ENCODE results near the gene MXD3.
"Not testable (repeated sequence)": the region's sequence is repeated elsewhere in the genome, so short reads cannot be mapped to it uniquely, and the experiment has no call there.

MXD3 gene, protein sequence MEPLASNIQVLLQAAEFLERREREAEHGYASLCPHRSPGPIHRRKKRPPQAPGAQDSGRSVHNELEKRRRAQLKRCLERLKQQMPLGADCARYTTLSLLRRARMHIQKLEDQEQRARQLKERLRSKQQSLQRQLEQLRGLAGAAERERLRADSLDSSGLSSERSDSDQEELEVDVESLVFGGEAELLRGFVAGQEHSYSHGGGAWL

DNA sequence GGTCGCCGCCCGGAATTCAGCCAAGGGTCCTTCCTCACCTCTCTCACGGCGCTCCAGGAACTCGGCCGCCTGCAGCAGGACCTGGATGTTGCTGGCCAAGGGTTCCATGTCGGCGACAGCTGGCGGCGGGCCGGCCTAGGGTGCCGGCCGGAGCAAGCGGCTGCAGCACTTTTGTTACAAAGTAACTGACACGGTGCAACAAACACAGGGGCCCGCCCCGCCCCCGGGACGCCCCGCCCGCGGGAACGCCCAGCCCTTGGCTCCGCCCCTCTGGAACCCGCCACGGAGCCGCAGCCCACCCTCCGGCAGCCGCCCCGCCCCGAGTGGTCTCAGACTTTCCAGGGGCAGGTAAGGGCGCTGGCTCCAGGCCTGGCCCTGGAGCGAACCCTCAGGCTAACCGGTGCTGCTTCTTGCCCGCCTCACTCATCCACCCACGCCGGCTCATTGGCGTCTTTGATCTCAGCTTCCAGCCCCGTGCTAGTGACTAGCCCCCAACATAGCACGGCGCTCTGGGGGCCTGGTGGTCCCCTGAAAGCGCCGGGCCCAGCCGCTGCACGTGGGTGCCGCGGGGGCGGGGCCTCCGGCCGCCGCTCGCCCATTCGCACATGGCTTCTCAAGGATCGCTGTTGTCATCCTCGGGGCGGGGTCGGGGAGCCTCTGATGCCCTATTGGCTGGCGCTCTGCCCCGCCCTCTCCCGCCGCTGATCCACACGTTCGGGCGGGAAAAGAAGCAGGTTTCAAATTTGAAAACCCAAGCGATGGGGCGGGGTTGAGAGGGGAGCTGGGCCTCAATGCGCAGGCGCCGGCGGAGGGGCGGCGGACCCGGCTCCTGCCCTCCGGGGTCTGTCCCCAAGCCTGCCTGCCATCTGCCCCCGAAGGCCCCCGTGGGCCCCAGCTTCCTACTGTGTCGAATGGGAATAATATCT, at the start of gene MXD3:
TSS of gene MXD3 (minus strand) at position 176 of the 926 bp plus-strand sequence. CDS start at position 108, 68 bp downstream.
- peak within 1 kb of the TSS; percentile 36 to 64 (median 50) for H3K4me3 ChIP-seq
- peak within 1 kb of the TSS in 14 of 21 experiments; percentile 7 to 74 (median 41) for H3K27ac ChIP-seq

DNA sequence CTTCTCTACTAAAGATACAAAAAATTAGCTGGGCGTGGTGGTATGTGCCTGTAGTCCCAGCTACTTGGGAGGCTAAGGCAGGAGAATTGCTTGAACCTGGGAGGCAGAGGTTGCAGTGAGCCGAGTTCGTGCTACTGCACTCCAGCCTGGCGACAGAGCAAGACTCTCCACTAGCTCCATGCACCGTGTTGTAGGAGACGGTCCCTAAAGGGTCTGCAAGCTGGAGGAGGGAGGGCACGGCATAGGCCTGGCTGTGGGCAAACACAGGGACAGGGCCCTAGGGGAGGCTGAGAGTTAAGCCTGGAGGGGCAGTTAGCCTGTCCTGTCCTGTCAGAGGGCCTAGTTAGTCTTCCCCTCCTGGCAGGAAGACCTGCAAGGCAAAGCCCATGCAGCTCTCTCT, 49.0 kb upstream of the MXD3 start:
- not testable (repeated sequence) for H3K4me3 ChIP-seq
- peak overlapping the region in 1 of 21 experiments; percentile 18 for H3K27ac ChIP-seq

DNA sequence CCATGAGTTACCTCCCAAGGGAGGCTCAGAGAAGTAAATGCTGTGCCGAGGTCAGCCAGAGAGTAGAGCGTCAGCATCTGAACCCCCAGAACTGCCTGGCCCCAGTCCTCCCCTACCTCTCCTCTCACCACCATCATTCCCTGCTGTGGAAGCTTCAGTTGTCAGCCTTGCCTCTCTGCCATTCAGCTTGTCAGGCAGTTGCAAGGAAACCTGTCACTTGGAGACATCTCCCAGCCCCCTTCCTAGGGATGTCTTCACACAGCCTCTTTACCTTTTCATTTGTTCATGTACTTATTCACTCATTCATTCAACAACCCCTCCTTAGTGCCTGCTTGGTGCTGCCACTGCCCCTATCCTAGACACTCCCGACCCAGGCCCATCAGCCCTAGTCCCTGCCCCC, 48.2 kb upstream of the MXD3 start:
- H3K27ac ChIP-seq = no peak overlapping the region
- H3K4me3 ChIP-seq = no peak overlapping the region

DNA sequence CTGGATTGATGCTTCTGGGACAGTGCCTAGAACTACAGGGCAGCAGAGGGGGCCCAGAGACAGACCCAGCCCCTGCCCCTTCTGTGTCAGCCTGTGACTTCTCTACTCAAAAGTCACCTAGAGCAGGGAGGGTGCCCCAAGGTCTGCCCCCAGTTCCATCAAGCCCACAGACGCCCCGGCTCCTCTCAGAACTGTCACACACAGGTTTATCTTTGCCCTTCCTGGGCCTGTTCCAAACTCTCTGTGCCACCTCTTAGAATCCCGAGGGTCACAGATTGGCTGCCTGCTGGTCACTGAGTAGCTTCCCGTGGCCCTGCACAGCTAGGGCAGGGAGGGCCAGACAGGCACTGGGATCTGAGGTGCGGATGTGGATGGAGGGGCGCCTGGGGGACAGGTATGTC, 47.8 kb upstream of the MXD3 start:
- peak overlapping the region in 3 of 21 experiments; percentile 81 to 96 (median 81) for H3K27ac ChIP-seq
- peak overlapping the region in 1 of 7 experiments; percentile 55 for H3K4me3 ChIP-seq

DNA sequence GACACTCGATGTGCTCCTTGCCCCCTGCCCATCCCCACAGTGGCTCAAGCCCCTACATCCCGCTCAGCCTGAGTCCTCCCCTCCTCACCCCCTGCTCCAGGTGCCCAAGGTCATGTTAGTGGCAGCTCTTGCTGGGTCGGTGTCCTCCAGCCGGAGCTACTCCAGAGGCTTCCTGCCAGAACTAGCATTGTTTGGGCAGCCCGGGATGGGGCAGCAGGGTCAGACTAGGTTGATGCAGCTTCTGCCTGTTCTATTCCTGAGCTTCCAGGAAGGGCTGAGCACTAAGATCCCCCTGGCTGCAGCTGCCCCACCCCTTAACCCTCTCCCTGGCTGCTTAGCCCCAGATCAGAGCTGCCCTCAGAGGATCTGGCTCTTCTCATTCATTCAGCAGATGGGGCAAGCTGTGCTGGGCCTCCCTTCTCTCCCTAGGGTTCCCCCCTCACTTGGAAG, 46.7 kb upstream of the MXD3 start:
- peak overlapping the region in 20 of 21 experiments; percentile 36 to 97 (median 81) for H3K27ac ChIP-seq
- peak overlapping the region; percentile 39 to 55 (median 43) for H3K4me3 ChIP-seq

DNA sequence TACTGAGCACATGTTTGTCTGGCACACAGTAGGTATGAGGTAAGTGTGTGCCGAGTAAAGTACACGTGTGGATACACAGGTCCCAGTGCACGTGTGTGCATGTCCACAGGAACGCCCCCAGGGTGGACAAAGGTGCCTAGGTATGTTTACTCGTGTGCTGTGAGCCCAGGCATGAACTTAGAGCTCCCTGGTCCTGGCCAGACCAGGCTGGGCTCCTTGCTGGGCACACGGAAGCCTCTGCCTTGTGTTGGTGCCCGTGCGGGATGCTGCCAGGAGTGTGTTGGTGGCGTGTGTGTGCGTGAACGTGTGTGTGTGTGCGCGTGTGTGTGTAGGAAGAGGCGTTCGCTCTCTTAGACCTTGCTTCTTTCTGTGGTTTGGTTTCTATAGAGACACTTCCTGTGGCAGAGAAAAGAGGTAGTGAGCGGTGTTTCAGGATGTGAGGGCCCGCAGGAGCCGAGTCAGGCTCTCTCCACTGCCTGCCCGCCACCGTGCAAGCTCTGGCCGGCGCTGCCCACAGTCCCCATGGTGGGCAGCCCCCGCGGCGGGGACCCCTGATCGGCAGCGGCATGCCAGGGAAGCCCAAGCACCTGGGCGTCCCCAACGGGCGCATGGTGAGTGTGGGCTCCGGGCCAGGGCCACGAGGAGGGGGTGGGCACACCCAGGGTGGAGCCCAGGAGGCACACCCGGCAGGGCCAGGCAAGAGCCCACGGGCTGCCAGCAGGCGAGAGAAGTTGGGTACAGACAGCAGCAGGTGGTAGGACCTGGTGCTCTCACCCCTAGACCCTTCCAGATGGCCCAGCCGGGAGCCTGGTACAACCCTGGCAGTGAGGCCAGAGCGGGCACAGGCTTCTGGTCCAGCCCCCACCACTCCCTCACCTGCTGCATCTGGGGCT, 46.0 kb upstream of the MXD3 start, which contains the start of gene RGS14:
TSS of gene RGS14 (plus strand) at position 466 of the 893 bp plus-strand sequence. CDS start at position 567, 101 bp downstream.
- Histone ChIP-seq H3K27ac (peak within 1 kb of the TSS in 20 of 21 experiments; percentile 36 to 97 (median 81)), H3K4me3 (peak within 1 kb of the TSS; percentile 39 to 55 (median 43))

DNA sequence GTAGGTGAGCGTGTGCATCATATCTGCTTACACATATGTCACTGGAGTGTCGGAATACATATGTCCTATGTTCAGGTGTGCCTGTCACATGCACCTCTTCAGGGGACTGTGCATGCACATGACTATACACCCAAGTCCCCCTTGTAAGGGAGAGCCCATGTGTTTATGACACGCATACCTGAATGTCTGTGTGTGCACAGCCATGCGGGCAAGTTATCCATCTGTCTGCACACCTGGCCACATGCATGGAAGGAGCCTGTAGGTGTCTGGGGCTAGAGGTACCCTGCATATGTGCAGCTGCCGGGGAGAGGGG, 45.4 kb upstream of the MXD3 start:
- Histone ChIP-seq H3K4me3 (no peak overlapping the region), H3K27ac (peak overlapping the region in 13 of 21 experiments; percentile 6 to 97 (median 81))

DNA sequence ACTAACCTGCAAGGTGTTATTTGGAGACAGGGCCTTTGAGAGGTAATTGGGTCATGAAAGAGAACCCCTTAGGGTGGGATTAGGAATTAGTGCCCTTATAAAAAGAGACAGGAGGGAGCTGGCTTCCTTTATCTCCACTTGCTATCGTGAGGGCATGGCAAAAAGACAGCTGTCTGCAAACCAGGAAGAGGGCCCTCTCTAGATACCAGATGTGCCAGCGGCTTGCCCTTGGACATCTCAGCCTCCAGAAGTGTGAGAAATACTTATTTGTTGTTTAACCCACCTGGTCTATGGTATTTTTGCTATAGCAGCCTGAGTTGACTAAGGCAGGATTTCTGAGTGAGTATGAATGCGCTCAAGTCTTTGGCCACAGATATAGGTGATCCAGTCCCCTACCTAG, 45.0 kb upstream of the MXD3 start:
- H3K4me3 ChIP-seq = no peak overlapping the region

DNA sequence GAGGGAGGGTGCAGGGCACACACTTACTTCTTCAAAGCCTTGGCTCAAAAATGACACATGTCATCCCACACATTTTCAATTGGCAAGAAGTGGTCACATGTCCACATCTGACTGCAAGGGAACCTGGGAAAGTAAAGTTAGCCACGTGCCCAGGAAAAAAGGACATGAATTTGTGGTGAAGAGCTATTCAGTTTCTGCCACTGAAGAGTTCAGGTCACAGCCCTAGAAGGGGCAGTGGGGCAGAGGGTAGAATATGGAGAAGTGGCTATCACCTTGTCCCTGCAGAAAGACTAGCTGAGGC, 44.1 kb upstream of the MXD3 start:
- no peak overlapping the region for H3K27ac ChIP-seq
- H3K4me3 ChIP-seq = no peak overlapping the region

More for the DNA sequence above, 45.0 kb upstream of the MXD3 start:
- H3K27ac ChIP-seq = peak overlapping the region in 7 of 21 experiments; percentile 8 to 97 (median 88)

DNA sequence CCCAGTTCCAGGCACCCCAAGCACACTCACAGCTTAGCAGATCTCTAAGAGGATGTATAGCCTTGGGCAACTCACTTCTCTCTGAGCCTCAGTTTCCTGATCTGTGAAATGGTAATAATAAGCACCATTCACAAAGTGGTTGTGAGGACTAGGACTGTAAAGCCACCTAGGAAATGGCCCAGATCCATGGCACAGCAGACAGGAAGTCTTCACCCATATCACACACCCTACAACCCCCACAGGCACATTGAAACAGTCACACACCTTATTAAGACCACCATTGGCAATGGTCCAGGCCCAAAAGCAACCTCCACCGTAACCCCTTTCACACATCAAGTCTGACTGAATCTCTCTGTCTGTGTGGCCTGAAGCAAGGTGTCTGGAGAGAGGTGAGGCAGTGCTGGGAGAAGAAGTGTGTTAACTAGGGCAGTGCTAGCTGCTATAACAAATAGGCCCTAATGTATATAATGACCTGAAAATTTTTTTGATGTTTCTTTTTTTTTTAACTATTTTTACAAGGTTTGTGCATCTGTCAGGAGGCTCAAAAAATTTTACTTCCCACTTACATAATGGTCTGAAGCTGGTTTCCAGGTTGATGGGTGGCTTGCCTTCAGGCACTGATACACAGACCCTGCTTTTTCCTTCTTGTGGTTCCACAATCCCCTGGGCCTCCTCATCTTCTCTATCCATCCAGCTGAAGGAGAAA, 43.6 kb upstream of the MXD3 start:
- Histone ChIP-seq H3K4me3 (no peak overlapping the region), H3K27ac (no peak overlapping the region)

DNA sequence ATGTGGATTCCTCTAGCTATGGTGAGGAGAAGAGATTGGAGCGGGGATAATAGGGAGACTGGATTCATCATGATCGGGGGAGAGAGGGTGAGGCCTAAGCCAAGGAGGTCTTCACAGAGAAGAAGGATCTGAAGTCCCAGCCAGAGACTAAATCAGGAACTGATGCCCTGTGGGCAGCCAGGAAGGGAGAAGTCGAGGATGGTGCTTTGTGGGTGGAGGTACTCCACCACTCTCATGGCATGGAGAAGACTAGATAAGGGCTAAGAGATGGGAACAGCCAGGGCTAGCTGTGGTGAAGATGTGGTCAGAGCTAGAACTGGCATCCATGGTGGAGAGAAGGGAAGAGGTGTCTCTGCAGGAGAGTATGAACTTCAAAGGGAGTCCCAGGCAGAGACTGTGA, 43.0 kb upstream of the MXD3 start:
- no peak overlapping the region for H3K27ac ChIP-seq

DNA sequence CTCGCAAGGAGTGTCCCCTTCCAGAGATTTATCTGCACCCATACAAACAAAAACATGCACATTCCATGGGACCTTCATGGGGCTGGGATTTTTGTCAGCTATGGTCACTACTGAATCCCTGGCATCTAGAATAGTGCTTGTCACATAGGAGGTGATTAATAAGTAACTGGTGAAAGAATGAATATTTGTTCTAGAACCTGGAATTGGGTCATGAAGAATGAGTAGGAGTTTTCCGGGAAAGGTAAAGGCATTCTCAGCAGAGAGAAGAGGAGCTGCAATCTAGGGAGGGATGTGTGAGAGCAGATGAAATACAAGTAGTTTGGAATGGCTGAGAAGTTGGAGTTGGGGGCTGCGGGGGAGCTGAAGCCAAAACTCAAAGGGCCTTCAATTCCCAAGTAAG, 42.6 kb upstream of the MXD3 start:
- Histone ChIP-seq H3K27ac (no peak overlapping the region), H3K4me3 (no peak overlapping the region)

More for the DNA sequence above, 43.0 kb upstream of the MXD3 start:
- H3K4me3 ChIP-seq = no peak overlapping the region

DNA sequence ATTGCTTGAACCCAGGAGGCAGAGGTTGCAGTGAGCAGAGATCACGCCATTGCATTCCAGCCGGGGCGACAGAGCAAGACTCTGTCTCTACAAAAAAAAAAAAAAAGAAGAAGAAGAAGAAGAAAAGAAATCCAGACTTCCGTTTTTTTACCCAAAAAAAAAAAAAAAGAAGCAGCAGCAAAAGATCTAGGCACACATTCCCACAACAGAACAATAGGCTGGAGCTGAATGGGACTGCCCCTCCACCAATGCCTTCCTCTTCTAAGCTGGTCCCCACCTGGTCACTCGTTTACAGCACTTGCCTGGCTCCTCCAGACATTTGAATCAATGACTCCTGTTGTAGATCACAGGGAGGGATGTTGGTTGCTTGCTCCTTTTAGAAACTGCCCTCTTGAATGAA, 41.4 kb upstream of the MXD3 start:
- Histone ChIP-seq H3K27ac (peak overlapping the region in 1 of 21 experiments; percentile 97), H3K4me3 (no peak overlapping the region)

DNA sequence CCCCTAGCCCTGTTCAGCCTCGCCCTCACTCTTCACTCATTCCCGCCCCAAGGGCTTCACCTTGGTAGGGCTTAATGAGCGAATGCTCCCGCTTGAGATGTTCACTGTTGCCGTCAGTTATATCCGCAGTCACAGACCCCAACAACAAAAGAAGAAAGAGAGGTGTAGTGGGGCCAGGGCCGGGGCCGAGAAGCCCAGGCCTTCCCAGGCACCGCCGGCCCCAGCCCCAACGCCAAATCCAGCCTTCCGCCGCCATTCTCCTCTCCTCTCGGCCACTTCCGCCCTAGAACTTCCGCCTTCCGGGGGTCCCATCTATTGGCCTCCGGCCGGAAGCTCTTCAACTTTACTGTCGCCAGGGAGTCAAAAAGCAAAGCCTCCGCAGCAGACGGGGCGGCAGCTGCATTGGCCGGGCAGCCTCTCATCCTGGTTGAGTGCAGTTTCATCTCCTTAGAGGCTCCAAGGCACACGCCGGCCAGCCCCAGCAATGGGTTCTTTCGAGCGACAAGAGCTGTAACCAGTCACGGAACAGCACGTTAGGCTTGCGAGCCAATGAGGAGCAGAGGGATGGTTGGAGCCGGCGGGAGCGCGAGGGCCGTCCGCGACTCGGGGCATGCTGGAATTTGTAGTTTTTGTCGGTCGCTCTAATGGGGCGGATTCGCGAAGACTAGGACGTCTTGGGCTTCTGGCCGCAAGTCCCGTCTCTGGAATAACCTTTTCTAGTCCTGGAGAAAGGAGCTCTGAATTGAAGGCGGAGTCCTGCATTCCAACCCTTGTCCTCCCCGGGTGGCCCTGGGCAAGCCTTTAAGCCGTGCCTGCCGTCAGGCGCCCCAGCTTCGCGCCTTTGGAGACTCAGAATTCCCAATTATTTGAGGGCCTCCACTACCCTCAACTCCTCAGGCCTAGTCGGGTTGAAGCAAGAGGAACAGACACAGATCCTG, 40.0 kb upstream of the MXD3 start, which contains the start of gene LMAN2:
TSS of gene LMAN2 (minus strand) at position 277 of the 938 bp plus-strand sequence. CDS start at position 256, 21 bp downstream.
- H3K27ac ChIP-seq = peak within 1 kb of the TSS; percentile 84 to 99 (median 95)

DNA sequence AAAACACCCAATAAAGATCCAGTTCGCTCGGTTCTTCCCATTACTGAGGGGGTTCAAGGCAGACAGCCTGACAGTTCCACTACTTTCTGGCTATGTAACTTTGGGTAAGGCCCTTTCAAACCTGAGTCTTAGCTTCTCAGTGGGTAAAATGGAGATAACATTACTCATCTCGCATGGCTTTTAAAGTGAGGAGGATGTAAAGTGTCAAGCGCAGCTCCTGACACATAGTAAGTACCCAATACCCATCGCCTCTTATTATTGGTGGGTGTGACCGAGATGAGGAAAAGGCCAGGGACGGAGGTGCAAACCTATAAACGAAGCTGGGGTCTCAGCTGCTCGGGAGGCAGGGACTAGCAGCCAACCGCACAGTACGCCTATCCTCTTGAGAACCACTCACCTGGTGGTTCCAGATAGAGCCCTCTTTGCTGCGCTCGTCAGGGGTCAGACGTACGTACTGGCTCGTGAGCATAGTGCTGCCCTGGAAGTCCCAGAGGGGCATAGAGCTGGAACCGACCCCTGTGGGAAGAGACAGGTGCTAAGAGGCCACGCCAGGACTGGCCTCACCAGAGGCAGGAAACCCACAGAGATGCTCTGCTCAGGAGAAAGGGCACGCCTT, 39.2 kb upstream of the MXD3 start:
- Histone ChIP-seq H3K27ac (peak overlapping the region; percentile 84 to 99 (median 95)), H3K4me3 (peak overlapping the region; percentile 68 to 97 (median 87))

More for the DNA sequence above, 40.0 kb upstream of the MXD3 start, which contains the start of gene LMAN2:
- H3K4me3 ChIP-seq = peak within 1 kb of the TSS; percentile 68 to 97 (median 87)

DNA sequence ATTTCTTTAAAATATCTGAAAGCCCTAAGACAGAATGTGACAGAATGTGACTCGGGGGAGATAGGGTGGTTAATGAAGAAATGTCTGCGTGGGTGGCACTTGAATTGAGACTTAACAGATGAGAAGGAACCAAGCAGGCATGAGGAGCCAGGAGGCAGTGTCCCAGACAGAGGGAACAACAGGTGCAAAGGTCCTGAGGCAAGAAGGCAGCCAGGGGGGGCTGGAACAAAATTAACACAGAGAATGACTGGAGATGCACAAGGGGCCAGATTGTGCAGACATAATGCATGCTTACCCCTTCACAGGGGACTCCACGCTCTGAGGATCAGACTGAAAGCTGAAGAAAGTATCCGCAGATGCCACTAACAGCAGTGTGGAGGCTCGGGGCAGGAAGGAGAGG, 38.1 kb upstream of the MXD3 start:
- Histone ChIP-seq H3K27ac (no peak overlapping the region), H3K4me3 (peak overlapping the region in 1 of 7 experiments; percentile 95)

DNA sequence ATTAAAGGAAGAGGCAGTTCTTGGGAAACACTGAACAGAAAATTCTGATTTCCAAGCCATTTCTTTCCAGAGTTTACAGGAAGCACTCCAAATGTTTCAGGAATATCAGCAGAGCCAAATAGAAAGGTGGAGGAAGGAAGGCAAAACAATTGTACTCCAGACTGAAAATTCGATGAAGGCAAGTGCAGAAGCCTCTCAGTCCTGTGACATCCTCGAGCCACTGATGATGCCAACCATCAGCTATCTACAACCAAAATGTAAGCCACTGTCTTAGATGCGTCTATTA, 37.6 kb upstream of the MXD3 start:
- no peak overlapping the region for H3K4me3 ChIP-seq
- H3K27ac ChIP-seq = no peak overlapping the region

DNA sequence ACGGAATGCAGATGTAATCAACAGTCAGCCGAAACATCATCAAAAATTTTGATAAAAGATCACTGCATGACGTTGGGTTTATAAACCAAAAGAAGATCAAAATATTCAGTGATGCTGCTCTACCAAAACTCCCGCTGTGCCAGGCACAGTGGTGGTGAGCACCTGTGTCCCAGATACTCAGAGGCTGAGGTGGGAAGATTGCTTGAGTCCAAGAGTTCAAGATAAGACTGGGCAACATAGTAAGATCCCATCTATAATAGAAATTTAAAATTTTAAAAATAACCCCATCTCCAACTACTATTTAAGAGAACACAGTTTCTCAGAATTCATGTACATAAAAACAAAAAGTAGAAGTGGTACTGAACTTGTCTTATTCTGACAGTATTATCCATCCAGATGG, 36.0 kb upstream of the MXD3 start:
- no peak overlapping the region for H3K4me3 ChIP-seq
- H3K27ac ChIP-seq = no peak overlapping the region

Measured in skin epidermis (tissue), 12 donors.